Measurements from ENCODE around the gene FTO. TPM values are rescaled to one million over a fixed set of nuclear protein-coding genes. Genes with fewer than 3 reads are reported as not detected.

FTO gene
- total RNA-seq, 1 donor from 2014 or later, result 119 TPM

DNA sequence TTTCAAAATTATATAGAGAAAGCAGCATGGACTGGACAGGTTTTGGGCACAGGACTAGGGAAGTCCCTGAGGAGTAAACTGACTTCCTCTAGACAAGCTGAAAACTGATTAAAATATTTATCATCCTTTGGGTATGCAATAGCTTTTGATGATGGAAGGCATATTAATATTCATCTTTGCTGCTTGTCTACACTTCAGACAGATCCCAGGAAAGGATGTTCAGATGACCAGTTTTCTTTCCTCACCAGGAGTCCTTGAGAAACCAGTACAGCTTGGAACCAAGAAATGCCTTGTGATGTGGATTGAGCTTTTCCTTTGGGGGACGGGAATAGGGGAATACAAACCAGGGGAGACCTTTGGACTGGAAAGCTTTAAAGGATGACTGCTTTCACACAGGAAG, 195.5 kb downstream of the FTO start:
- no peak for DNase-seq

DNA sequence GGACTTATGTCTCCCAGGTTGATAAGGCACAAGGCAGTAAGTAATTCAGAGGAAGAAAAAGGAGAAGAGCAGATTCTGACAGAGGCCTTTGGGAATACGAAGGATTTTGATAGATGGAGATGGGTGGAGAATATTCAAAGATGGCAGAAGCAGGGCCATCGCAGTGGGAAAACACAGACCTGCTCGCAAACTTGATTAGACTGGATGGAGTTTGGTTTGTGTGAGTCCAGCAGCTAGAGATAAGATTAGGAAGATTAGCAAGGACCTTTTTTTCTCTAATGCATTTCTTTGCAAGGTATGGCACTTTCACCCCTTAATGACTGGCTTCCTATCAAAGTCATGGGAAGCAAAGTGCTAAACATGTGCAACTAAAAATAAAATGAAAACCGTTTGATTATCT, 196.7 kb downstream of the FTO start:
- DNase-seq, result no peak

DNA sequence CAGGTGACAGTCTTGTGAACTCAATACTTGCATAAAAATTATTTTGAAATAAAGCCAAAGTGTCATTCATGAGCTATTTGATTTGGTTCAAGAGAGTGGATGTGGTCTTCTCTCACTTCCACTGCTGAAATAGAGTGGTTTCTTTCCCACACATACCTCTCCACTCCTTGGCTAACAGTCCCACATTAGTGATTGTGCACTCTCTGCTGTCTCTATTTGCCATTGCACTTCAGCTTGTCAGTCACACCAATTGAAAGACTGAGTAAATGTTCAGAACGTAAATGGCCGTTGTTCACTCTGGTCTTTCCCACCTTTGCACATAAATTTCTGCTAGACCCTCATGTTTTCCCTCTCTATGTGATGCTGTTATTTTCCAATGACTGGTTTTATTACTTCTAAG, 197.5 kb downstream of the FTO start:
- no peak for DNase-seq

DNA sequence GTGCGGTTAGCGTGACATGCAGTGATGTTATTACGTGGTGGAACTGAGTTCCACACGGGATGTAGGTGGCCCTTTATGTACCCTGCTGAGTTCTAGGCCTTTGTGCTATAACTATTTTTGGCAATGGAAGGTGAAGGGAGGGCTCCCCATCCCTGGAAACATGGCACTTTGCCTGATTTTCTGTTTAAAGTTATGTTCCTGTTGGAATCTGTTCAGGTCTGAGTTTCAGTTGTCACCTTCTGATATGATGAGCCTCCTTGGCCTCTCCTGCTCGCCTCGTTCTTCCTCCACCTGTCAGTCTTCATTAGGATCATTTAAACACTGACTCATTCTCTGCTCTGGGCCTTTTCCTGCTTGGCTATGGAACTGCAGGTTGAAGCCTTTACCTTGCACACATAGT, 200.6 kb downstream of the FTO start:
- no peak for DNase-seq

DNA sequence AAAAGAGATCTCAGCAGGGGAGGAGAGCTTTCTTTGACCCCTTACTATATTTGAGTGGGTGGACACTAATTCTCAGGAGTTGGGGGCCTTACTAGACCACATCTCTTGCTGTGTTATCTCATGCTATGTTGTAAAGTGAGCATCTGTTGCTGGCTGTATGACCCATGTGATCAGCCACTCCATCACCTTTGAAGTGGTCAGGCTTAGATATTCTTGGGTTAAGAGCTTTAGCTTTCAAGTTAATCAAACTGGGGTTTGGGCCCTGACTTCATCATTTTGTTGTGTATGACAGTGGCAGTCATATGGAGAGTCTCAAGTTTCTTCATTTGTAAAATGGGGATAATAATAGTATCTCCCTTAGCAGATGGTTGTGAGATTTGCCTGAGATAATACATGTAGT, 201.1 kb downstream of the FTO start:
- DNase-seq, result no peak

DNA sequence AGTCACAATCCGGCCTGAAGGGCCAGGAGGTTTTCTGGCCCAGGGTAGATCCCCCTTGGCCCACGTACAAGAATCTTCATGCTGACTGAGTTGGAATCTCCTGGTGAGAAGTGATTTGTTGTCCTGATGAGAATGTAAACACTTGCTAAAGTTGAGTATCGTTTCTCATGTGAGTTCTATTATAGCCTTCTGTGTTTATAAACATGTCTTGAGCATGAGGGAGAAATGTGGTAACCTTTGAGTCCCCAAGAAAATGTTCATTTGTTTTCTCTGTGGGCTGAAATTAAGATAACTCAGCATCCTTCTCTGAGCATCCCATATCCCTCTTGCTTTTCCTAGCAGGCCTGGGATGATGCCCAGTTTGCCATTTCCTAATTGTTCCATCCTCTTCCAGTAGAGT, 204.8 kb downstream of the FTO start:
- no peak for DNase-seq

DNA sequence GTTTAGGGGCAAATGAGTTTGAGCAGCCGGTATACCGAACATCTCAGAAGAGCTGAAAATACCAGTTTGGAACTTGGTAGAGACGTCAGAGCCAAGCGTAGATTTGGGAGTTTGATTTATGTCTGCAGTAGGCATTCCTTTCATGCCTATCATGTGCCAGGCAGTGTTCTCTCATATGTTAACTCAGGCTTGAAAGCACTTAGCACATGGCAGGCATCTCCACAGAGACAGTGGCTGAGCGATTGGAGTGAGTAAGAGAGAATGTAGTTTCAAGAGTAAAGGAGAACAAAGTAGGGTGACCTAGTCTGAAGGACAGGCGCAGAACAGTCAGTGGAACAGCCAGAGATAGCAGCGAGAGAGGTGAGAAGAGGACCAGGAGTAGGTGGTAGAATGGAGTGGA, 207.0 kb downstream of the FTO start:
- no peak for DNase-seq

DNA sequence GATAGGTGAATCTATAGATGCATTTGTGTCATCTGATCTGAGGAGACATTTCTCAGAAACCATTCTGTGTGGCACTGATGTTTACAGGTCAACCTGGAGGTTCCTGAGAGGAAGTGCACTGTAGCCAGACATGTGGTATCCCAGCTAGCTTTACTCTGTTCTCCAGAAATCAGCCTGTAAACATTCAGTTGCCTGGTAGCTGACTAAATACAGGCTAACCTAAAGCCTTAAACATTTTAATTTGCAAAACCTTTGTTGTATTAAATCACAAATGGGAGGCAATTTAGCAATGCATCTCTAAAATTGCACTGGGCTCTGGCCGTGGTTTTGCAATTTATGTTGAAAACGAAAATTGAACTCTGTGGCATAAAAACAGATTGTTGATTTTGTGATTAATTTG, 207.6 kb downstream of the FTO start:
- DNase-seq, result no peak

DNA sequence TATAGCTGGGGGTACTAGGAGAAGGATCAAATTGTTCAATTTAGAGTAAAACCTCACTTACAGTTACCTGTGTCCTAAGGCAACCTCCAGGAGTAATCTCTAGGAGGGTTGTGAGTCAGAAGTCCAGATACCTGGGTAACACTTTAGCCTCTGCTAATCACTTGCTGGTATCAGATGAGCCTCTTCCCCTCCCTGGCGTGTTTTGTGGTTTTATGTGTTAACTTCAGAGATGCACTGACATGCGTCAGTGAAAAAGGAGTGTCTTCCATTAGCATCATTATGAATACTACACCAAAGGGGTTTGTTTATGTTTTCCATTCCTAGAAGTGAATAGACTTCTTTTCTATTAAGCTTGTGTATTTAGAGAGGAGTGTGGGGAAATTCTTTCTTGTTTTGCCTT, 208.2 kb downstream of the FTO start:
- no peak for DNase-seq

DNA sequence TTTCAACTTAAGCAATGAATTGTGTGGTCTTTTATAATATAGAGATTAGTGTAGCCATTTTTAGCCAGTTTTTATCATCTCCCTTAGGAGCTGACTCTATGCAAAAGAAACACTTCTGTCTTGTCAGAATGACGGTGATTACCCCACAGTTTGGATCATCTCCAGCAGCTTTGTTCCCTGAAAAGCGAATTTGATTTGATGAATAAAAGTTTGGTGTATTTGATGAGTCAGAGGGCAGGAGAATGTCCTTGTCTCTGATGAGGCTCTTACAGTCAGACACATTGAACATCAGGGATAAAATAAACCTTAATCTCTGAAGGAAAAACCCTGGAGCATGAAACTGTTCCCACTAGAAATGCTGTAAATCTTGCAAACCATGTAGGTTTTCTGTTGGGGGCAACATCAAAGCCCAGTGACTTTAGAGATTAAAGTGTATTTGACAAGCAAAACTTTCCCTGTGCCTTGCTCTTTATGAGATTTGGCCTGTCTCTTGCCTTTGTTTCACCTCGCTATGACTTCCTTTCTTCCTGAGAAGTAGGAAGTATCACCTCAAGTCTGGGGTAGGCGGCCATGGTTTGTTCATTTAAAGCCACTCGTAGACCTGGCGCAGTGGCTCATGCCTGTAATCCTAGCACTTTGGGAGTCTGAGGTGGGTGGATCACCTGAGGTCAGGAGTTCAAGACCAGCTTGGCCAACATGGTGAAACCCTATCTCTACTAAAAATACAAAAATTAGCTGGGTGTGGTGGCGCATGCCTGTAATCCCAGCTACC, 209.3 kb downstream of the FTO start:
- no peak for DNase-seq

DNA sequence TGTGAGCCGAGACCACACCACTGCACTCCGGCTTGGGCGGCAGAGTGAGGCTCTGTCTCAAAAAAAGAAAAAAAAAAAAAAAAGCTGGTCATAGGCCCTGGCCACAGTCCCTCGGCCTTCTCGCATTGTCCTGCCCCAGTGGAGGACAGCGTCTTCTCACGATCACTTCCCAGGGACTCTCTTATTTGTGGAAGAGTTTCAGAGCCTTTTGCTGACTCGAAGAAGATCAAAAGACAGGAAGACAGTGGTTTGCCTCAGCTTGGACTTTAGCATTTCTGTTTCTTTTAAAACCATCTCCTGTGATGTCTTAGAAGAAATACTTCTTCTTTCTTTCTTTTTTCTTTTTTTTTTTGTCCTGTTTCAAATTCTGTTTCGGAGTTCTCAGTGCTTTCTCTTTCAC, 210.0 kb downstream of the FTO start:
- no peak for DNase-seq

DNA sequence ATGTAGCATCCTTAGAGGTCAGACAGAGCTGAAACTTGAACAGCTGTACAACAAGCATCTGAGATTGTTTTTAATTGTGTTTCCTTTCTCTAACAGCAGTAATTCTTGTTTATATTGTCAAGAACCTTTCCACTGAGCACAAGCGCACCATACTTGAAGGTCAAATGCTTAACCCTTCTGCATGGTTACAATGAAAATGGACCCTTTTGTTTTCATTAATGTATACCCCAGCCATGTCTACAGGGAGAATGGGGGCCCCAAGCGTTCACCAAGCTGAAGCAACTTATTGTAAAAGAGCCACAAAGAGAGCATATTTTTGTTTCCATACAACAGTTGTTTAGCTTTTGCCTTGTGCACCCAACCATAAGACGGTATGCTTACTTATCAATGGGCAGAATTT, 210.8 kb downstream of the FTO start:
- DNase-seq, result no peak

DNA sequence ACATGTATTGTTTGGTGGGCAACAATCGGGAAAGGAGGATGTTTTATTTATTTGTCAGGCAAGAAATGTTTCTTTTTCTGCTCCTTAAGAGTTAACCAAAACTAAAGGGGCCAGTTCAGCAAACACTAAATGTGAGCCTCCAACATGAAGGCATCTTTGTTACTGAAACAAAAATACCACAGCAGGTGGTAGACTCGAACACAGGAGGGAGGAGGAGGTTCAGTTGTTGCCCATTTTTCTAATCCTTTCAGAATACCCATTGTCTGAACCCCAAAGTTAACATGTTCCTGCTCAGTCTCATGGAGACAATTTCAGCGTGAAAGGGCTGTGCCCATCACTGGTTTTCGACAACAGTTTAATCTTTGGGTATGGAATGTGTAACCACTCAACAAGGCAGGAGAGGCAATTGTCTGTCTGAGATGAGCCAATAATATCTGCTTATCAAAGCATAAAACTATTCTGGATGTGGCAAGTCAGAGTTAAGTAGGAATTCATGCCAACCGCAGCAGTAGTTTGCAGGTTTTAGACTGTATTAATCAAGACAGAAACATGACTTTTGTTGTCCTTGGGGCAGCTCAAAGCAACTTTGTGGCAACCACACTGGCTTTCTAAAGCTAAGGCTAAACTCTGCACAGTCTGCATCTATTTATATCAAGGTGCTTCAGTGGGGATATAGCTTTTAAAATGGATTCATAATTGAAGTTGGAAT, 211.7 kb downstream of the FTO start:
- DNase-seq, result no peak

DNA sequence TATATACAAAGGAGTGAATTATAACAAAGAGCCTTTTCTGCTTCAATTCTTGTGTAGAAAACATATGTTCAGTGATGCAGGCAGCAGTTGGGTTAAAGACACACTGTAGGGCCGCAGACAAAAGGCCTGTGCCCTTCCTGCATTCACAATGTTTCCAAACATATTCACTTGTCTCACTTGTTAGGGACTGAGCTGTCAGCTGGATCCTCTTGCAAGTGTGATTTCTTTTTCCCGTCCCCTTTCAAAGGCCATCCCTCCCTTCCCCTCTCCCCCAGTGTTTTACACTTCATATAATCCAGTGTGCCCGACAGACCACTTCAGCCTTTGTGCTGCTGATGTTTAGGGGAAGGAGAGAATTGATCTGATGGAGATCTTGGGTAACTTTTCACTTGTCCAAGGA, 217.0 kb downstream of the FTO start:
- DNase-seq, result no peak

DNA sequence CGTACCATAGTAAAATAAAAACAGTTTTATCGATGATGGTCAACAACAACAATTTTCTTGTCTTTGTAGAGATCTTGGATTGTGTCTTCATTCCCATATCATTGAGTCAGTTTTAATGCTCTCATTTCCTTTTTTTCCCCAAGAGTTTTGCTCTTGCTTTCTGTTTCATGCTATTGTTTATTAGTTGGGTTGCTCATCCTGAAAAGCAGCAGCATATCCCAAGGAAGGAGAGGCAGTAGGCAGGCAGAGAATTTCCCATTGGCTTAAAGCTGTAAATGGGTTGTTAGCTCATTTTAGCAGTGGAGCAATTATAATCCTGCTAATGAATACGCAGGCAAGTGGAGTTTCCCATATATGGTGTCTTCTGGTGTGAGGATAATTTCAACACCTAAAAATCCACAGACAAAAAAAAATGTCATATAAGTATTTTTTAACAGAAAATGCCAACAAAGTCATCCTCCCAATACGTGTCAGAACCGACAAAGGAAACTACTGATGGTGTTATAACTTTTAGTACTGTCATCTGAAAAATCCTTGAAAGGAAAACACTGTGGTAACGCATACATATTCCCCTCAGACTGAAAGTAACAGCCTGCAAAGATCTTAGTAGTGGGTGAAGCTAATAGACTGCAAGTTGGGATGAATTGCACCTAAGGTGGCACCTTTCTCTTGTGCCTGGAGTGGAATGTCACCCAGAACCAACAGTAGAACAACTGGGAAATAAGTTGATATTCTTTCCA, 218.3 kb downstream of the FTO start:
- DNase-seq, result no peak

DNA sequence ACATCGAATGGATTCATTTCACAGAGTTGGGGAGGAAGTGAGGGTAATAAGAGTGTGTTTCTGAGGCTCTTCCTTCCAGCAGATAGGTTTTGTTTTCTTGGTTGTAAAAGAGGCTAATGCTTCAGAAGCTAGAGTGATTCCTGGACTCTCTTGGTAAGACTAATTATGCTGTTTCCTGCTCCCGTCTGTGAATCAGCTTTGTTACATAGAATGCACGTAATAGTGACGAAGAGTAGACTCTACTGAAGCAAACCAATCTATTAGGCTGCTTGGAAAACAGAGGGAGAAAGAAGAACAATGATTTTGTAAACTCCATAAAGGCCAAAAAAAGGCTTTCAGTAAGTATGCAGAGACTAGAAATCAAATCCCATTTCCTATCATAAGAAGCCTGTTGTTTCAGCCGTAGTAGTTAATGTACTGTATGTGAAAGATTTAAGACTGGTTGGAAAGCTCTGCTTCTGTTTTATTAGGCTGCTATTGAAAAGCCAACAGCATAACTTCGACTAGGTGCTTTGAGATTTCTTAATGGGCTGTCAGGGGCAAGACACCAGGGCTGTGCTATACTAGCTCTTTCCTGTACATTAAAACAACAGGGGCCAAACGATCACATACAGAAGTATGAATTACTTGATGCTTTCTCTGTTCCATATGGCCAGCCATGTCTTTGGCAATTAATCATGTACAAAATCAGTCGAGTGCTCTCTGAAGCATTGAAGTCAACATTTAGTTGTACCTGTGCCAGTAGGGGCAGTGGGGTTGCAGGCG, 219.0 kb downstream of the FTO start:
- DNase-seq, result no peak

DNA sequence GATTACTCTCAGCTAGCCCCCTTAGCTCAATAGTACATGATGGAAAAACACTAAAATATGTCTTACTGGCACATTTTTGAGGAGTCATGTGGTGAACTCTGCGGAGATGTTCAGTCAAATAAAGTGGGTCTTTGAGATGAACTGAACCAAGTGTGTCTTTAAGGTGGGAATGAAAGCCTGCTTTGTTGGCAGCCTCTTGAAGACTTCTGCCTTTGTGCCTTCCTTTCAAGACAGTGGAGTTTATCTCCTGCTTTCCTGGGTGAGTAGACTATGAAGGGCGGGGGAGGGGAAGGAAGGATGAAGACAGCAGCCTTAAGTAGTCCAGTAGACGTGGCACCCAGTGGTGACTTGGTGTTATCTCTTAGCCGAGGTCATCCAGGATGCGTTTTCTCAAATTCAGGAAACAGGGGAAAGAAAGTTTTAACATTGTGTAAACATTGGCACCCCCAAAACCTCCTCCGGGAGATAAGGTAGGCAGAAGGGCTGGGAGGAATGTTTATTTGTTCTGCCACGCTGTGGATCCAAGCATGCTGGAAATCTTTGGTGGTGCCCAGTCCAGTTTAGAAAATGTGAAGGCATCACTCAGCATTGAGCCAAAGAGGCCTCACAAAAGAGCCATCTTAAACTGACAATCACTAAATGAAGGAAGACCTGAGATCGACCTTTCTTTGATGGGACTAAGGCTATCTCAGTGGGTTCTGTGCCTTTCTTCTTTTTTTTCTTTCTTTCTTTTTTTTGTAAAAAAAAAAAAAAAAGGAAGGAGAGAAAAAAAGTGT, 220.6 kb downstream of the FTO start:
- DNase-seq, result no peak

DNA sequence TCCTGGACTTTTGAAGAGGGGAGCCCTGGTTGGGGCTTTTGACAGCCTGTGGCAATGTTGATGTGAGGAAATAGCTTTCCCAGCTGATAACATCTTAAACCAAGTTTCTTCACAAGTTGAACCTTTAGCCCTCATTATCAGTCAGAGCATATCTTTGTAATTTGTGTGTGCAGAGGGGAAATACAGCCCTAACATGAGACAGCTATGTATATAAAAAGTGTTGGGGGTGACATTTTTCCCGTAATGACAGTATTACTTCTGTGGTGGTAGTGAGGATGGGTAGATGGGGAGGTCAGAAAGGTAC, 221.1 kb downstream of the FTO start:
- DNase-seq, result no peak

DNA sequence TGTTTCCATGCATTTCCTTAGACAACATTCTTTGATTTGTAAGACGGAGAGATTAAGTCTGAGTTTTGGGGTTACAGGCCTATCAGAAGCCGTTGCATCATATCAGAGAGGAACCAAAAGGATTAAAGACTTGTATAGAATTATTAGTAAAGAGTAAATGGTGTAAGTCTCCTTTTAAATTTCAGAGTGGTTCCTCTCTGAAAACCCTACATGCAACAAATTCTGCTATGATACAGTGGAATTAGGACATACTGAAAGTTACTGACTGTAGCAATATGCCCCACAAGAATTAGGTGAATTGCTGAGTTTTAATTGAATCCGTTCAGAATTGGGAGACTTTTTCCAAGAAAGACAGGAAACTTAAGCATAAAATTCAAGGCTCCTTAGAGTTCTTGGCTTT, 221.6 kb downstream of the FTO start:
- no peak for DNase-seq

DNA sequence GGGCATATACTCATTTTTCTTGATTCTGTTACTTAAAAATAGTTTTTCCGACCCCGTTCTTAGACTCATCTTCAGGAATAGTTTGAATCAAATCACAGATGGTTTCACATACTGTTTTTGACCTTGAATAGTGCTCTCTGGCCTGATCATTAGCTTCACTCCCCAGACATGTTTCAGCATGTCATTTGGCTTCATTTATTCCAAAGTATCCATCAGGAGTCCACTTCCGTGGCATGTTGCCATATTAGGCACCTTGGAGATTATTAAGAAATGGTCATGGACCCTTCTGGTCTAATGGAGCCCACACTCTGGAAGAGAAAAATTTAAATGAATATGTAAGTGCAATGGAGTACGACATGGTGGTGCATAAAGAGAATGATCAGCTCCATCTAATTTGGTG, 222.3 kb downstream of the FTO start:
- no peak for DNase-seq

DNA sequence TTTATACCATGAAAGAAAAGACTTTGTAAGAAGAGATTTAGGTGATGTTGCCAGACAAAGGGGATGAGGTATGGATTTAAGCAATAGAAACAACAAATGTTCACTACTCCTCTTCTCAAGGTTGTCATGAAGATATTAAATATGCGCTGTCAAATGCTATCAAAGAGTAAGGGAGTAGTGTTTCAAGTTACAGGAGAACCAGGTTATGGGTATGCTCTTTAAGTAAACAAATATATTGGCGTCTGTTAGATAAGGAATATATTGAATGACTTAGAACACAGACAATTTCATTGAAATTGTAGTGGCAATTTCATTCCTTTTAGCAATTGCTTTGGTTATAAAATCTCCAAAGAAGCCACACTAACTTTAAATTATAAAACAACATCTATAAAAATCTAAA, 229.0 kb downstream of the FTO start:
- no peak for DNase-seq

DNA sequence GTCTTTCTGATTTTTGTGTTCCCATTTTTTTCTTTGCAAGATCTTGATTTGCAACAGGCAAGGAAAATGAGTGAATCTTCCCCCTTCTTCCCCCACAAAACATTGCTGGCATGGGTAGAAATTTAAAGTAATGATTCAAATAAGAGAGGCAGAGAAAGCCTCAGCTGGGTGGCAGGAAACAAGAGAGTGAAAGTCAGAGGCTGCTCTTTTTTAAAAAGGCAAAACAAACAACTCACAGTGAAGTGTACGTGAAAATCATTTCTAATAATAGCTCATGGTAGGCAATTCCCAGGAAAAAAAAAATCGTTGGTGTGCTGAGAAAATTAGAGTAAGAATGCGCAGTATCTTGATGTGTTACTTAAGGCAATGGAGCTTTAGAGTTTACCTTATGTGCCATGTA, 229.5 kb downstream of the FTO start:
- DNase-seq, result no peak

Data from tongue (tissue), 2 donors.